GM19468 (cell line): Measurements from ENCODE around the gene PTH2R.

Source experiments
- ATAC-seq: cut with Tn5 transposase; IDR thresholded peaks from one replicate; pipeline ENCODE4 v1.9.1; 2021; ENCODE audit warnings: mild to moderate bottlenecking, moderate library complexity, moderate number of reproducible peaks; ENCODE audit not compliant: unreplicated experiment; ENCODE audit errors: extremely low read depth

PTH2R gene

GRCh38 chr2:208541461-208541988, 134.9 kb downstream of the PTH2R start:
- ATAC-seq = no peak

- ATAC-seq = no peak
Observed at GRCh38 chr2:208541989-208542464, 135.4 kb downstream of the PTH2R start.

- ATAC-seq = no peak
Observed at GRCh38 chr2:208542465-208543041, 136.0 kb downstream of the PTH2R start.
